Activated T-cell treated with anti-CD3 and anti-CD28 coated beads, Interleukin-2, amount 50 U/mL, for 1 hour (primary cell): ENCODE data around the gene MRPL18.

Experiments used
- DNase-seq: peaks from one replicate; pipeline ENCODE4 v3.0.0-alpha.2; 2020

Gene MRPL18

DNA sequence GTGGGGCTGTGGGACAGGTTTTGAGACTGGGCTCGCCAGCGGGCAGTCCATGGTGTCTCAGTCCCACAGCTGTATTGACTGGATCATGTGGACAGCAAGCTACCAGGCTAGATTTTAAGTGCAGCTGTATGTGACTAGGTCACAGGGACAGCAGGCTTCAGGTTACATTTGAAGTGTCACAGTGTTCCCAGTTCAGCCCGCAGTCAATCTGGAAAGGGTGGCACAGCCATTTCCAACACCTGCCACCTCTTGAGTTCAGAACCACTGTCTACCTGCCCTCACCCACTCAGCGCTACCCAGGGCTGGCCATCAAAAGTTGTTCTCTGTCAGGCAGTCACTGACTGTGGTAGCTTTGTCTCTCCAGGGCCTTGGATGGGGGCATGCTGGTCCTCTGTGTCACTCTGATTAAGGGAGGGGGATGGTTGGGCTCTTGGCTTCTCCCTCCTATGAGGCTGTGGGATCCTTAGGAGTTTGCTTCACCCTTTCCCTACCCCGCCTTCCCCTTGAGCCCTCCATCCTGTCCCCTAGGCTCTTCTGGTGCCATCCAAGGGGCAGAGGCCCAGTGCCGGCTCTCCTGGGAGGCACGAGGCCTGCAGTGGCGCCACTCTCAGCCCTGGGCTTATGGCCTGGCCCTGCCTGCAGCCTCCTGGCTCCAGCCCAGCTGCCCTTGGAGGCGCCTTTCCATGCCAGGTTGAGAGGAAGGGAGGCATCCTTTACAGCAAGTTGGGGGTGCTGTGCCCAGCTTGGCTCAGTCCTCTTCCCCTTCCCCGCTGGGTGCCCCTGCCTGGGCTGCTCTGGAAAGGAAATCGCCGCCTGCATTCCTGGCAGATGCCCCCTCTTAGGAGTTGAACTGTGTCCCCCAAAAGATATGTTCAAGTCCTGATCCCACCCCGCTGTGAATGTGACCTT lies 54.7 kb downstream of the MRPL18 start:
- DNase-seq, result no peak
